Activated naive CD4-positive, alpha-beta T cell (primary cell): ENCODE data around the gene TAAR8.
"Not testable (repeated sequence)": the region's sequence is repeated elsewhere in the genome, so short reads cannot be mapped to it uniquely, and the experiment has no call there.

Experiments used
- DNase-seq, 4 experiments: peaks; one replicate each; lab custom pipeline; 2025; lab: John Stamatoyannopoulos, UW

Gene TAAR8

GRCh38 chr6:132544826-132545225 is 7.6 kb upstream of the TAAR8 start:
- no peak for DNase-seq

- no peak for DNase-seq
These were observed 3.6 kb upstream of the TAAR8 start for GRCh38 chr6:132548746-132549463.

GRCh38 chr6:132551214-132551613 is 1.3 kb upstream of the TAAR8 start:
- no peak for DNase-seq

- not testable (repeated sequence) for DNase-seq
These were observed 7.6 kb downstream of the TAAR8 start for GRCh38 chr6:132560087-132560486.

GRCh38 chr6:132566404-132566803 is 13.9 kb downstream of the TAAR8 start:
- no peak for DNase-seq

- DNase-seq, result no peak
These were observed 15.1 kb downstream of the TAAR8 start for GRCh38 chr6:132567566-132567965.

GRCh38 chr6:132568611-132569010 is 16.1 kb downstream of the TAAR8 start:
- DNase-seq, result no peak

- DNase-seq, result no peak
These were observed 16.7 kb downstream of the TAAR8 start for GRCh38 chr6:132569170-132569569.

GRCh38 chr6:132570221-132570777 is 17.8 kb downstream of the TAAR8 start, which contains the start of gene TAAR6:
Gene TAAR6 (plus strand): TSS chr6:132570322. CDS start chr6:132570322, 0 bp downstream.
- no peak for DNase-seq

GRCh38 chr6:132571774-132572173 is 19.3 kb downstream of the TAAR8 start:
- DNase-seq, result no peak

GRCh38 chr6:132584698-132585097 is 32.2 kb downstream of the TAAR8 start:
- DNase-seq, result no peak

- no peak for DNase-seq
These were observed 35.0 kb downstream of the TAAR8 start for GRCh38 chr6:132587424-132587823.

GRCh38 chr6:132589454-132589853 is 37.0 kb downstream of the TAAR8 start, which contains the start of gene TAAR5:
Gene TAAR5 (minus strand): TSS chr6:132589741. CDS start chr6:132589686, 55 bp downstream.
- DNase-seq, result no peak

GRCh38 chr6:132590362-132590761 is 37.9 kb downstream of the TAAR8 start:
- DNase-seq, result no peak

- no peak for DNase-seq
These were observed 40.4 kb downstream of the TAAR8 start for GRCh38 chr6:132592855-132593254.

GRCh38 chr6:132596201-132596600 is 43.7 kb downstream of the TAAR8 start:
- no peak for DNase-seq

GRCh38 chr6:132598473-132598872 is 46.0 kb downstream of the TAAR8 start:
- no peak for DNase-seq

GRCh38 chr6:132600900-132601299 is 48.4 kb downstream of the TAAR8 start:
- not testable (repeated sequence) for DNase-seq
